Heart left ventricle (tissue), 13 donors: ENCODE data around the gene PIK3R1.

Experiments
- POLR2A ChIP-seq, 2 donors: fragments of 450-650 bp; IDR thresholded peaks; one replicate each; pipeline ENCODE4 v1.6.1; 2017; ENCODE audit warnings: antibody characterized with exemption in 2 of 2, mild to moderate bottlenecking in 2 of 2, moderate library complexity in 2 of 2
- TF ChIP-seq, protein P1 (sequence below), 12 donors: fragments of 200-600 bp; sonication (generic) in 4 of 12; IDR thresholded peaks; one replicate each; pipeline versions ENCODE4 v1.5.0 to v1.8.0; 2018 to 2022; ENCODE audit warnings: antibody characterized with exemption in 12 of 12, mild to moderate bottlenecking in 5 of 12
- donor health status: ischemic (EF 13 %, LVEDD 7.1; RV severe dilation, severe dysfunction).
- donor health status: DM: no; HTN: yes; CAD: no.
- donor health status: DM: no; HTN: no; CAD: no.
- donor health status: ischemic (EF 25% LVEDD 6.9; RV normal size, moderate dysfunction).
- donor health status: ischemic (EF 25% LVEDD 5.7; RV mildly dilated, moderate dysfunction).
- donor health status: ischemic (EF 35%, LVEDD 5.7; RV mildly dilated, moderate dysfunction).
- donor health status: nonischemic (EF 11% LVEDD 7.7; RV severe dilation, severe dysfunction).
- donor health status: DM: yes; HTN: yes; CAD: no.
- donor health status: PGD.
- donor health status: ischemic (EF 29% LVEDD 5.4; RV normal size, mild dysfunction).
- donor health status: nonischemic (EF 23%, LVEDD 6.1; RV moderate dilation, normal function).

DNA sequence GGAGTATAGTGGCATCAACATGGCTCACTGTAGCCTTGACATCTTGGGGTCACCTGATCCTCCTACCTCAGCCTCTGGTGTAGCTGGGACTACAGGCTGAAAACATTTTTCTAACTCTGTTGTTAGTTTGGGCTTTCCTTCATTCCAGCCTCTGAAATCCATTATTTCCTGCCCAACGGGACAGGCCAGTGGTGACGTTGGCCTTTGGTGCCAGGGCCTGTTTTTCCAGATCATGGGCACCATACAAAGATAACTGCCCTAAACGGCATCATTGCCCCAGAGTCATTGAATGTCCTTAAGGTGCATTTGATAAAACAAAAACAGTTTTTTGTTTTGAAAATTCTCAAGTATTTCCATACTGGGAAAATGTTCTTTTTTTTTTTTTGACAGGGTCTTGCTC is 32.1 kb downstream of the PIK3R1 start:
- TF ChIP-seq, protein P1, sequence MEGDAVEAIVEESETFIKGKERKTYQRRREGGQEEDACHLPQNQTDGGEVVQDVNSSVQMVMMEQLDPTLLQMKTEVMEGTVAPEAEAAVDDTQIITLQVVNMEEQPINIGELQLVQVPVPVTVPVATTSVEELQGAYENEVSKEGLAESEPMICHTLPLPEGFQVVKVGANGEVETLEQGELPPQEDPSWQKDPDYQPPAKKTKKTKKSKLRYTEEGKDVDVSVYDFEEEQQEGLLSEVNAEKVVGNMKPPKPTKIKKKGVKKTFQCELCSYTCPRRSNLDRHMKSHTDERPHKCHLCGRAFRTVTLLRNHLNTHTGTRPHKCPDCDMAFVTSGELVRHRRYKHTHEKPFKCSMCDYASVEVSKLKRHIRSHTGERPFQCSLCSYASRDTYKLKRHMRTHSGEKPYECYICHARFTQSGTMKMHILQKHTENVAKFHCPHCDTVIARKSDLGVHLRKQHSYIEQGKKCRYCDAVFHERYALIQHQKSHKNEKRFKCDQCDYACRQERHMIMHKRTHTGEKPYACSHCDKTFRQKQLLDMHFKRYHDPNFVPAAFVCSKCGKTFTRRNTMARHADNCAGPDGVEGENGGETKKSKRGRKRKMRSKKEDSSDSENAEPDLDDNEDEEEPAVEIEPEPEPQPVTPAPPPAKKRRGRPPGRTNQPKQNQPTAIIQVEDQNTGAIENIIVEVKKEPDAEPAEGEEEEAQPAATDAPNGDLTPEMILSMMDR (IDR thresholded peaks at IDR 0.05): no peak
- TF ChIP-seq POLR2A (IDR thresholded peaks at IDR 0.05): no peak
